H1 (cell line): ENCODE results near the gene AZI2. TPM values are rescaled to one million over a fixed set of nuclear protein-coding genes. Genes with fewer than 3 reads are reported as not detected.

Experiments used
- ASH2L ChIP-seq: fragments of 200-600, 300-600 bp; sonication (generic); IDR thresholded peaks from one replicate; pipeline ENCODE4 v1.7.1; 2017; ENCODE audit warnings: low read length
- ATF3 ChIP-seq: IDR thresholded peaks from 2 replicates; pipeline ENCODE4 v1.6.1; 2011; ENCODE audit warnings: low read depth, mild to moderate bottlenecking, low read length; ENCODE audit not compliant: insufficient read depth
- BRCA1 ChIP-seq: IDR thresholded peaks from 2 replicates; pipeline ENCODE4 v1.6.1; 2012; ENCODE audit warnings: low read depth, low read length, improper control_type of control experiment
- CBX5 ChIP-seq: fragments of 300-800, 300-1000 bp; sonication (generic); IDR thresholded peaks from 2 replicates; pipeline ENCODE4 v1.7.1; 2016; ENCODE audit warnings: antibody characterized with exemption, low read length, low read depth
- CHD7 ChIP-seq: fragments of 300-600 bp; sonication (generic); IDR thresholded peaks from 2 replicates; pipeline ENCODE4 v1.7.1; 2012; ENCODE audit warnings: low read length, moderate library complexity, mild to moderate bottlenecking, inconsistent platforms; ENCODE audit not compliant: insufficient replicate concordance
- POLR2AphosphoS5 ChIP-seq: IDR thresholded peaks from 2 replicates; pipeline ENCODE4 v1.6.1; 2011; ENCODE audit warnings: low read depth, low read length
- polyA plus RNA-seq, 7 experiments: library from polyadenylated mRNA; depleted of rRNA in 3 of 7; stranded (reverse) in 5 of 7; unstranded in 2 of 7; fragments of >200 nt in 5 of 7; fragments of 200-250 nt in 2 of 7; gene quantifications; 1 replicate in 5 of 7; 2 replicates in 1 of 7; 4 replicates in 1 of 7; pipeline versions ENCODE4 v1.2.1 to v1.2.3, GENCODE V29; 2011 to 2013; ENCODE audit warnings: missing spikeins in 2 of 7, mixed read lengths in 2 of 7
- total RNA-seq: library from RNA; stranded (reverse); fragmentation: NEBNext Ultra II Directional; extraction: Animal tissue kit (Norgen Biotek cat#: 25700); gene quantifications from 2 replicates; pipeline ENCODE4 v1.2.1, GENCODE V29; 2021

Gene AZI2
- total and polyA plus RNA-seq, 2 of the 8 experiments (the other 6 are each of a cell fraction or from before 2014, with no cell fraction given) = 17.4 to 39.2 TPM

- TF ChIP-seq CHD7 (no peak), CBX5 (no peak), POLR2AphosphoS5 (no peak), ASH2L (no peak), BRCA1 (no peak), ATF3 (no peak)
- TF ChIP-seq, all 59 proteins: peak for 0
Measured at GRCh38 chr3:28335246-28335645, 13.4 kb downstream of the AZI2 start (continued).
